LoVo (cell line): ENCODE data around the gene TECPR2.
A peak's percentile ranks its signal among the peaks of the same experiment; 100 is the strongest.

ENCODE experiments used
- DNase-seq: peaks from one replicate; pipeline ENCODE4 v3.0.0-alpha.2; 2016; ENCODE audit warnings: low spot score

The TECPR2 gene

DNA sequence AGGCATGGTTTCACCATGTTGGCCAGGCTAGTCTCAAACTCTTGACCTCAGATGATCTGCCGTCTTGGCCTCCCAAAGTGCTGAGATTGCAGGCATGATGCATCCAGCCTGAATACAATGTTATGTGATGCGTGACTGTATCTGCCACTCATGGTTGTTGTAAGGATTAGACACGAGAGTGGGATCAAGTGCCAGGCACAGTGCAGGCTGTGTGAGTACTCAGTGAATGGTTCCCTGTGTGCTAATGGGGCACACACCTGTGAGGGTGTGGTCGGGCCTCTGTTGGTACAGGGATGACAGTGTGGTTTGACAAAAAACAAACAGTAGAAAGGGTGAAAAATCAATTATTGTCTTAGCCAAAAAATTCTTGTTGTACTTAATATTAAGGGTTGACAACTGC, 61.8 kb downstream of the TECPR2 start:
- DNase-seq, result no peak

DNA sequence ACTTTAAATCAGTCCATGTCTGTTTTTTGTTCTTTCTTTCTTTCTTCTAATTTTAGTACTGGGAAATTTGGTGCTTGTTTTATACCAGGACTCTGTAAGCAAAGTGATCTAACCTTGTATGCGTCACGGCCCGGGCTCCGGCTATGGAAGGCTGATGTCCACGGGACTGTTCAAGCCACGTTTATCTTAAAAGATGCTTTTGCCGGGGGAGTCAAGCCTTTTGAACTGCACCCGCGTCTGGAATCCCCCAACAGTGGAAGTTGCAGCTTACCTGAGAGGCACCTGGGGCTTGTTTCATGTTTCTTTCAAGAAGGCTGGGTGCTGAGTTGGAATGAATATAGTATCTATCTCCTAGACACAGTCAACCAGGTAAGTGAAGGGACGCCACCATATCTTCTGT, 62.2 kb downstream of the TECPR2 start:
- no peak for DNase-seq

DNA sequence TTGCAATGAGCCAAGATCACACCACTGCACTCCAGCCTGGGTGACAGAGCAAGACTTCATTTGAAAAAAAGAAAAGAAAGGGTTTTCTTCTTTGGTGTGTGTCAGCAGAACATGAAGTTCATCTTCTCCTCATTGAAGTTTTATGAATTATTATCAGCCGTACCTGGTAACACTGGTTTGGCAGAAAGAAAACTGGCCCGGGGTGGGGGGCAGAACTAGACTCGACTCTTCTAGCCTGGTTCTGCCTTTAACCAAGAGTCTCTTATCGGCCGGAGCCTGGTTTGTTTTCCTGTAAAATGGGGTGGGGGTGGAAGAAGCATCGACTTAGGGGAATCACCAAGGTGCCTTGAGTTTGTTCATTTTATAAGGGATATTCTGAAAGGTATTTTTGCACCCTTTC, 64.1 kb downstream of the TECPR2 start:
- no peak for DNase-seq

DNA sequence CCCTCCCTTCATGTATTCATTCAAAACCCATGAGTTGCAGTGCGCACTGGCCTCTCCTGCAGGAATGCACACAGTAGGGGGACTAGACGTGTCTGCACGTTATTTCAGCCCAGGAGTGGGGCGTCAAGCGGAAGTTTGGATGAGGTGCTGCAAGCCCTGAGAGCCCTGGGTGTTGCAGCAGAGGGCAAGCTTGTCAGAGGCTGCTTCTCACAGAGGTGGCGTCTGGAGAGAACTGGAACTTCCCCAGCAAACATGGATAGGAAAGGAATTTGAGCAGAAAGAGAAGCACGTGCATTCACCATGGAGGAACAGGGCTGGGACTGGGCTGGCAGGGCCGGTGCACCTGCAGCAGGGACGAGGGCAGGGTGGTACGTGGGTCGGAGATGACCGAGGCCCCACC, 64.9 kb downstream of the TECPR2 start:
- no peak for DNase-seq

DNA sequence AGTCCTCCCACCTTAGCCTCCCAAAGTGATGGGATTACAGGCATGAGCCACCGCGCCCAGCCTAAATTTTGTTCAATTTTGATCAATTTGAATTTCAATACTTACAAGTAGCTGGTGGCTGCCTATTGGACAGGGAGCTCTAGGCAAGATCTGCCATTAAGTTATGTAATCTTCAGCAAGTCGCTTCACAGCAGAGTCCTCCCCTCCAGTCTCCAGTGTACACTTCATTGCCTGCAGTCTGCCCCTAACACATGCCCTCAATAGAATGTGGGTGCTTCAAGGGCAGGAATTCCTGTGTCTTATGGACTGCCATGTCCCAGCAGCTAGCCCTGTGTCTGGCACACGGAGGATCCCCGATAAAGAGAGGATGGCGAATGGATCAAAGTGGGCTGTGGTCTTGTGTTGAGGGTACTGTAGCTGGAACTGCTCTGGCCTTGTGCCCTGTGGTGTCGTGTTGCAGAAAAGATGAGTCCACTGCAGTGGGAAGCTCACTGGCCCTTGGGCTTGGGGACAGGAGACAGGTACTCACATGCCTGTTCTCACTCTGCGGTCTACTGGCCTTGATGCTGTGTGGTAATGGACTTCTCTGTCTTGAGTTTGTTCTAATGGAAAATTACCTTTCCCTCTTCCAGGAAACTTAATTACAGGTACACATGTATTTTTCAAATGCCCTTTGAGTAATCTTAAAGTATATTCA, 67.6 kb downstream of the TECPR2 start:
- DNase-seq, result no peak

DNA sequence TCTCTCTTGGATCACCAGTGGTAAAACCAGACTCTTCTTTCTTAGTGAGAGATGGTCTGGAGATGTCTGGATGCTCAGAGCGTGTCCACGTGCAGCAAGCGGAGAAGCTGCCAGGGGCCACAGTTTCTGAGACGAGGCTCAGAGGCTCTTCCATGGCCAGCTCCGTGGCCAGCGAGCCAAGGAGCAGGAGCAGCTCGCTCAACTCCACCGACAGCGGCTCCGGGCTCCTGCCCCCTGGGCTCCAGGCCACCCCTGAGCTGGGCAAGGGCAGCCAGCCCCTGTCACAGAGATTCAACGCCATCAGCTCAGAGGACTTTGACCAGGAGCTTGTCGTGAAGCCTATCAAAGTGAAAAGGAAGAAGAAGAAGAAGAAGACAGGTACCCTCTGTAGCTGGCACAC, 69.0 kb downstream of the TECPR2 start:
- DNase-seq, result no peak

DNA sequence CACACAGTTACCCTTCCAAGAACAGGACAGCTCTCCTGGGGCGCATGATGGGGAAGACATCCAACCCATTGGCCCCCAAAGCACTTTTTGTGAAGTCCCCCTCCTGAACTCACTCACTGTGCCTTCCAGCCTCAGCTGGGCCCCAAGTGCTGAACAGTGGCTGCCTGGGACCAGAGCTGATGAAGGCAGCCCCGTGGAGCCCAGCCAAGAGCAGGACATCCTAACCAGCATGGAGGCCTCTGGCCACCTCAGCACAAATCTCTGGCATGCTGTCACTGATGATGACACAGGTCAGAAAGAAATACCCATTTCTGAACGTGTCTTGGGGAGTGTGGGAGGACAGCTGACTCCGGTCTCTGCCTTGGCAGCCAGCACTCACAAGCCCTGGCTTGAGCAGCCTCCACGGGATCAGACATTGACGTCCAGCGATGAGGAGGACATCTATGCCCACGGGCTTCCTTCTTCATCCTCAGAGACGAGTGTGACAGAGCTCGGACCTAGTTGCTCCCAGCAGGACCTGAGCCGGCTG, 72.0 kb downstream of the TECPR2 start:
- no peak for DNase-seq

DNA sequence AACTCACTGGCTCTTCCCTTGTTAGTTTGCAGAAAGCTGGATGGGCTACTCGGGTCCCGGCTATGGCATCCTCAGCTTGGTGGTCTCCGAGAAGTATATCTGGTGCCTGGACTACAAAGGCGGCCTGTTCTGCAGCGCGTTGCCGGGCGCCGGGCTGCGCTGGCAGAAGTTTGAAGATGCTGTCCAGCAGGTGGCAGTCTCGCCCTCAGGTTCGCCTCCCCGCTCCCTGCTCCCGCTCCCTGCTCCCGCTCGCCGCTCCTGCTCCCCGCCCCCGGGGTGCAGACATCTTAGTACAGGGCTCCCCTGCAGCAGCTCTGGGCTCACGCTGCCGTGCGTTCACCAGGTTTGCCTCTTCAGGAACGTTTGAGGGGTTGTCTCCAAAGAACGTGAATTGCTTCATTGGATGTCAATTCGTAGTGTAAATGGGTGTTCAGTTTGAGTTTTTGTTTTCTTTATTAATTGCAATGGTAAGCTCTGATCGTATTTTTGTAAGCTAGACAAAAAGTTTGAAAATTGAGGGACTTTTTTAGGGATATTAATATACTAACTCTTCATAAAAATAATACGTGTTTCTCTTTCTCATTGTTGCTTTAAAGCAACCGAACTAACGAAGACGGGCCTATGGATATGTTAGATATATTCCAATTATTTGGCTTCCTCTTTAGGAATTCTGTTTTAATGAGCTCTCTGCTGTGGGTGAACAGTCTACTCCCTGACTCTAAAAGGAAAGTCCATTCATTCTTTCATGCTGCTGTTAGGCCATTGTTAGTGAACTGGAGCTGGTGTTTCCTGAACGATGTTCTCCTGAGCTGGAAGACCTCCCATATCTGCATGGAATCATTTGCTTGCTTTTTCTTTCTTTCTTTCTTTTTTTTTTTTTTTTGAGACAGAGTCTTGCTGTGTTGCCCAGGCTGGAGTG, 75.5 kb downstream of the TECPR2 start:
- peak; percentile 77 for DNase-seq

DNA sequence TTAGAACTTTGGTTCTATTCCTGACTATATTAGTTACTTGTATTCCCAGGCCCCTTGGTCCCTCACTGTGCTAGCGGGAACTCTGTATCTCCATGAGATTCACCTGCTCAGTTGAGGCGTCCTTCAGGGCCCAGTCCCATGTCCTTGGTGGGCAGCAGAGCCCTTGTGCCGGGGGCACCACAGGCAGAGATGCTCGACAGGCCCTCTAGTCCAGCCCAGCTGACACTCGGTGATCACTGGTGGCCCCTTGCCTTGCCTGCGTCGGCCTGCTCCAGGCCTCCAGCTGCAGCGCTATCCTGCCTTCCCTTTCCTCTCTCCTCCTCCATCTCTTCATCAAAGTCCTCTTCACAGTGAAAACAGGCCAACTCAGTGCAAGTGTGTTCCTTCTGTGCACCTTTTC, 76.8 kb downstream of the TECPR2 start:
- no peak for DNase-seq

DNA sequence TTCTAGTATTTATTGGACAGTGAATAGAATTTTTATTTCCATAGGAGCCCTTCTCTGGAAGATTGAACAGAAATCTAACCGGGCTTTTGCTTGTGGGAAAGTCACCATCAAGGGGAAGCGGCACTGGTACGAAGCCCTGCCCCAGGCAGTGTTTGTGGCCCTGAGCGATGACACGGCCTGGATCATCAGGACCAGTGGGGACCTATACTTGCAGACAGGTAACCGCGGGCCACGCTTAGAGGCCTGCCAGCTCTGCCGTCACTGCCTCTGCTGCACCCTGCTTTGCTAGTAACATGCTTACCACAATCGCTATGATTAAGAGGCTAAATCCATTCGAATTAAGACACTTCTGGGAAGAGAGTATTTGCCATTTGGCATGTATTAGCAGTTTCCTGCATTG, 77.7 kb downstream of the TECPR2 start:
- DNase-seq, result no peak

DNA sequence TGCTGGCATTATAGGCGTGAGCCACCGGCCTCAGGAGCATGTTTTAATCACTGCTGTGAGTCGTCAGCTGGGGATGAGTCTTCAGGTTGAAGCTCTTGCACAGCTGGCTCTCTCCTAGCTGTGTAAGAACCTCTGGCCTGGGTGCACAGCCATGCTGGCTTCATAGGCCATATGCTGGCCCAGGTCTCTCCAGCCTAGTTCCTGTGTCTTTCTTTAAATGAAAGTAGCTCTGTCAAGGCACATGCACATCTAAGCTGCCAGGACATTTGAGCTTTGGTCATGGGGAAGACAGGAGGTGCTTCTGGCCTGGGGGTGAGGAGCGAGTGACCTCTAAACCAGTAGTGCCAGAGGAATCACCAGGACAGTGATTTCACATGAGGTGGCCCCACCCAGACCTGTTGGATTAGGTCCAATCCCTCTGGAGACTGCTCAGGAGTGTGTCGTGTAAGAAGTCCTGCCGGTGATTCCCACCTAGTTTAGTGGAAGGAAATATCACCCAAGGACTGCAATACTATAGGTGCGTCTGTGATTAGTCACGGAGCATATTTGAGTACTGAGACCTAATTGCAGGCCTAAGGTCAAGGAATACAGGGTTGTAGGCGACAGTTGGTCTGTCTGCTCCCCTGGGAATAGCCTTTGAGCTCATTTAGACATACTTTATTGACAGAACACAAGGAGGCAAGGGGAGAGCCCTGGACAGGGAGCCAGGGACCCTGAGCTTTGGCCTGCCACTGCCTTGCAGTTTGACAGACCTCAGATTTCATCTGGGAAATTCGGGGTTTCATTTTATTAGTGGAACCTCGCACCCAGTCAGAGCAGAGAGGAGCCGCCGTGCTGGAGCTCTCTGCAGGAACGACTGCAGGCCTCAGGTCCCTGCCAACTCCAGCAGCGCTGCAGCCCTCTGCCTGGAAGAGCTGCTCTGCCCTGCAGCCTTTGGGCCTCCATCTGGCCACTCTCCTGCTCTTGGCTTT, 79.8 kb downstream of the TECPR2 start:
- DNase-seq, result no peak

DNA sequence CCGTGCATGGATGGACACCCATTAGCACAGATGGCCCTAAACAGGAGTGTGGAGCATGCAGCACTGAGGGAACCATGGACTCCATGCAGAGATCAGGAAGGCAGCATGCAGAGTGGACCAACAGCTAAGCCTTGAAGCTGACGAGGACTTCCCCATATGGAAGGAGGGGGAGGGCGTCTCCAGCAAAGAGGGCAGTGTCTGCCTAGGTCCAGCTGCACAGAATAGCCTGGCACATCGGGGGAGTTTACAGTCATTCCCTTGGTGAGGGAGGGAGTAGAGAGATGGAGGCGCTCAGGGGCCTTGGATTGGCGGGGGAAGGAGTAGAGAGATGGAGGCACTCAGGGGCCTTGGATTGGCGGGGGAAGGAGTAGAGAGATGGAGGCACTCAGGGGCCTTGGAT, 82.3 kb downstream of the TECPR2 start:
- DNase-seq, result no peak

DNA sequence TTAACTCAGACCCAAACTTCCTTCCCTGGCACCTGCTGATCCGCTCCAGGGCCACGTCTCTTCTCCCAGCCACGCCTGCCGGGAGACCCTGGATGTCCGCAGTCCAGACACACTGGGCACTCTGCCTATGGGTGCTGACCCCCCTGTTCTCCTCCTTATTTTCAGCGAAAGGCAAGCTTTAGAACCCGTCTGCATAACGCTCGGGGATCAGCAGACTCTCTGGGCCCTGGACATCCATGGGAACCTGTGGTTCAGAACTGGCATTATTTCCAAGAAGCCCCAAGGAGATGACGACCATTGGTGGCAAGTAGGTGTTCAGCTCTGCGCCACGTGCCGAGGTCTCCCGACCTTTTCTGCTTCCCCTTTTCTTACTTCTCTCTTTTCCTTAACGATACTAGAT, 82.9 kb downstream of the TECPR2 start:
- DNase-seq, result no peak

DNA sequence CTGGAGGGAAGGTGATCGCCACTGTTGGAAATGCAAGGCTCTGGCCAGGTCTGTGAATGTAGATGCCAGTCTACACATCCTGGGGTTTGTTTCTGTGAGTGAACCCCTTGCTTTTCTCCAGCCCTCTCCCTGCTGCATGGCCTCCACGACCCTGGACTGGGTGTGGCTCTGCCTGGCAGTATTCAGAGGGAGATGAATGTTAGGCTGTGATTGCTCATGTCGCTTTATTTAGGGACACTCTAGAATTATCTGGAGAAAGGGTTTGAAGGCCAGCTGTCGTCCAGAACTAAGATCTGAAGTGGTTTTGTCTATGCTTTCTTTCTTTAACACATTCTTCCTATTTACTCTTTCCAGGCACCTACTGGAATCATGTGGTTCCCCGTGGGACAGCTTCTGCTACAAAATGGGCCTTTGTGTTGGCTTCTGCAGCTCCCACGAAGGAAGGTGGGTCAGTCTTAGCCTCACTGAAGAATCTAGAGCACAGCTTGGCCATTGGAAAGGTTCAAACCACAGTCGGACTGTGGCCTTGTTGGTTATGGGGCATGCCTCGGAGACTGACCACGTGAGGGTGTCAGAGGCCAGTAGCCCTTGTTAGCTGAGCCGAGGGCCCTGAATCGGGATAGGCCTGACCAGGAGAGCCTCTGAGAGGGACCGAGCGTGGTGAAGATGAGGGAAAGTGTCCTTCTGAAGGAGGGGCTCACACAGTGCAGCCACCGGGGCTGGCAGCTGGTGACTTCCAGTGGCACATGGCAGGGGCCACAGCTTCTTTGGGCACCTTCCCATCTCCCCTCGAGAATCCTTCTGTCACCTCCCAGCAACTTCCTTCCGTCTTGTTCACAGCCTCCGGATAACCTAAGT, 87.7 kb downstream of the TECPR2 start:
- DNase-seq, result no peak

DNA sequence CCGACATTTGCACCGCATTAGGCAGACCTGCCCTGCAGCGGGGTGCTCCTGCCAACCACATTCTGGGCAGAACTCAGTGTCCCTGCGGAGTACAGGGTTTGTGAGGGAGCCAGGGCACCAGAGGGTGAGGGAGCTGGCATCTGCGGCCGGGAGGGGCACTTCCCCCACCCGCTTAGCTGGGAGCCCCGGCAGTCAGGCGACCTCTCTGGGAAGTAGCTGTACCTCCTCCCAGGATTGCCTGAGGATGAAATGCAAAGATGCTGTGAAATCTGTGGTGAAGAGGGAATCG, 88.3 kb downstream of the TECPR2 start:
- no peak for DNase-seq

DNA sequence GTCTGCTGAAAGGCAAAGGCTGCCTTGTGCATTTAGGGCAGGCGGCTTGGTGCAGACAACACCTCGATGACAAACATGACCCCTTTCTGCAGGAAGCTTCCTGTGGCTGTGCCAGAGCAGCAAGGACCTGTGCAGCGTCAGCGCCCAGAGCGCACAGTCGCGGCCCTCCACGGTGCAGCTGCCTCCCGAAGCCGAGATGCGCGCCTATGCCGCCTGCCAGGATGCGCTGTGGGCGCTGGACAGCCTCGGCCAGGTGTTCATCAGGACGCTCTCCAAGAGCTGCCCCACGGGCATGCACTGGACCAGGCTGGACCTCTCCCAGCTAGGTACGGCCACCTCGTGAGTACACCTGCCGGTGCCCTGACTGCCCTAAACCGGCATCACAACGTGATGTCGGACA, 89.6 kb downstream of the TECPR2 start:
- DNase-seq, result no peak

DNA sequence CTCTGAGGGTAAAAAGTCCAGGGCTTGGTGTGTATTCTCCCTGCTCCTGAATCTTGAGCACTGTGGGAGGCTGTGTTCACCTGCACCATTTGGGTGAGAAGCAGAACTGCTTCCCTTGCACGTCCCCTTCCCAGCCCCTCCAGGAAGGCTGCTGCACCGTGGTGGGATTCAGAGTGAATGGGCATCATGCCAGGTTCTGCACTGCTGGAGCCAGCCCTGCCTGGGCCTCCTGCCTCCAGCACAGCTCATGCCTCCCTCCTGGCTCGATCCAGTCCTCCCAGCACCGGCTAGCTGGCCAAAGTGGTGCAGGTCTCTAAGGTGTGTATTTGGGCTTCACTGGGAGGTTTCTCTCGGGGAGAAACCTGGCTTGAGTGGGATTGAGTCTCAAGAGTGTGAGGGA, 92.0 kb downstream of the TECPR2 start:
- DNase-seq, result no peak

DNA sequence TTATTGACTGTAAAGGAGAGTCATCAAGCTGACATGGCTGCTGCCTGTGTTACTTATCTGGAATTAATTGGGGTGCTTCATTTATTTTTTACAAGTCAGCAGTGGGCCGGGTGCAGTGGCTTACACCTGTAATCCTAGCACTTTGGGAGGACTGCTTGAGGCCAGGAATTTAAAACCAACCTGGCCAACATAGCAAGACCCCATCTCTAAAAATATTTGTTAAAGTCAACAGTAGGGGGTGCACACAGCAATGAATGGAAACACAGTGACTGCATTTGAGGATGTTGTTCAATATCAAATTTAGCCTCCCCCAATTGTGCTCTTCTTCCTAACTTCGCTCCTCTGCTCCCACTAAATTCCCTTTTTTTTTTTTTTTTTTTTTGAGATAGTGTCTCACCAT, 94.8 kb downstream of the TECPR2 start:
- no peak for DNase-seq

DNA sequence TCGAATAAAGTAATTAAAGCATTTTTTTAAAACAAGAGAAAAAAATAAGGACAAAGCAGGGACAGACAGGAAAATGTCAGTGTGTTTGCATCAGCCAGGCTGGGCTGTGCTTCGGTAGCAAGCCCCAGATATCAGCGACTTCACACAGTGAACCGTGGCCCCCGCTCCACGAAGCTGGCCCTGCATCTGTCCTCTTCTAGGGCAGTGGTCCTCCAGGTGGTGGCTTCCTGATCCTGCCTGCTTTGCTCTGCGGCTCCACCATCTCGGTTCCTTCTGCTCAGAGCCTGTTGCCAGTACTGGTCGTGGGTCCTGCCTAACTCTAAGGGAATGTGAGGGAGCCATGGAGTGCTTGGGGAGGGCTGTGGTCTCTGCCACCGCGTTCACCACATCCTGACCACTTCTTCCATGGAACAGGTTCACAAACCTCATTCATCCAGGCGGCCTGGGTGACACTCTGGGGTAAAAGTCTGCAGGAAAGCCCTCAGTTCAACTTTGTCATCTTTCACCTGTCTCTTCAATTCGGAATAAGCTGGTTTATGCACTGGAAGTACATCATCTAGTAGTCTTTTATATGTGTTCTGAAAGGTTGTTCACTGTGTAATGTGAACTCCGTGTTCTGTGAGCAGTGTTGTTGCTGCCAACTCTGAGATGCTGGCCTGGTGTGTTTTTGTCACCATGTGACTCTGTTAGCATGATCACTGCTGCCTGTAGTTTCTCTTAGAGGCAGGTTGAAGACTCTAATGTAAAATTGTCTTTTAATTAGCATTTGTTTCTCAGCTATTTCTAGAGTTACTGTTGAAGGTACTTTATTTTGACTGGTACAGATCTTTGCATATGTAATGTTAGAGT, 99.0 kb downstream of the TECPR2 start:
- DNase-seq, result no peak

DNA sequence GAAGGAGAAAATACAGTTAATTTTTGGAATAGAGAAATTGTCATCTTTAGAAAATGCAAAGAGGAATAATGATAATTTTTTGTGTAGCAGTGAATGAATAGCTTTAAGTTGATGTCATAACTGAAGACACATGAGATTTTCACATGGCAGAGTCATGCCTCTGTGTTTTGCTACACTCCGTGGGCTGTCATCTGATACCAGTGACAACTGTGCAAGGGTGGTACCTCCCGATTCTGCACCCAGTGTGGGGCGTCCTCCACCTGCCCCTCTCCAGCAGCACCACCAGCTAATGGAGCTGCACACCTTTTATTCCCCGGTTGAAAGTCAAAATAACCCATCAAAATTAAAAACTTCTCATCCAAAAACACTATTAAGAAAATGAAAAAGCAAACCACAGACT, 99.7 kb downstream of the TECPR2 start:
- no peak for DNase-seq

DNA sequence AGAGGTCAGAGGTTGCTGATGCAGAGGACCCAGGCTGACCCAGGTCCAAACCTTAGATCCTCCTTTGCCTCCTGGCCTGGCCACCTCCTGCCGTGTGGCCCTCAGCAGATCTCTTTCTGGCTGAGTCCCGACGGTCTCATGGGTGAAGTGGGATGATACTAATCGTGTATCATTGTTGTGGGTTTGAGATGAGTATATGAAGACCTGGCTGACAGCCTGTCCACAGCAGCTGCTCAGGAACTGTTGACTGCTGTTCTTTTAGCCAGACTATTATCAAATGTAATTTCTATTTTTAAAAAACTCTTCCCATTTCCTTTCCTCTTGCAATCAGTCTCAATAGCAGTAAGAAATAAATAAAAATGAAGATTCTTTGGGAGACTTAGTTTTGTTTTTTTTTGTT, 101.3 kb downstream of the TECPR2 start:
- DNase-seq, result no peak
